GM10266 (cell line): ENCODE measurements around the gene MRPL36.

Experiments
- DNase-seq: peaks from one replicate; pipeline ENCODE4 v3.0.0; 2012; ENCODE audit errors: extremely low spot score
- TF ChIP-seq, protein P1 (sequence below): IDR thresholded peaks from 2 replicates; pipeline ENCODE4 v1.5.1; 2012; ENCODE audit warnings: mild to moderate bottlenecking, low read depth; ENCODE audit not compliant: control insufficient read depth, insufficient read depth; ENCODE audit errors: missing control alignments

Gene MRPL36

DNA sequence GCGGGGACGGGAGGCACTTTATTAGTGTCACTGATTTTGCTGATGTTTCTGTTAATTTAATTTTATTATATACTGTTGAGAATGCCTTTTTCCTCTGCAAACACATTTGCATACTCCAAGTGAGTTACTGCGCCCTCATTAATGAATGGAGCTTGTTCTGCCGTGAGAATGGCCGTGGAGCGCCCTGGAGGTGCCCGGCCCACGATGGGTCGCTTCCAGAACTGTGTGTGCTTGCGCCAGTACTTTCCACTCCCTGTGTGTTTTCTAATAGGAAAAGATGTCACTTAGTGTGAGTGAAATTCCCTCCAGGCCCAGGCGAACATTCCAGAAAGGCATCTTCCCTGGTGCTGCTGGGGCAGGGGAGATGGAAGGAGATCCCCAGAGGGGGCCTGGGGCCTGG is 31.6 kb upstream of the MRPL36 start:
- no peak for DNase-seq

DNA sequence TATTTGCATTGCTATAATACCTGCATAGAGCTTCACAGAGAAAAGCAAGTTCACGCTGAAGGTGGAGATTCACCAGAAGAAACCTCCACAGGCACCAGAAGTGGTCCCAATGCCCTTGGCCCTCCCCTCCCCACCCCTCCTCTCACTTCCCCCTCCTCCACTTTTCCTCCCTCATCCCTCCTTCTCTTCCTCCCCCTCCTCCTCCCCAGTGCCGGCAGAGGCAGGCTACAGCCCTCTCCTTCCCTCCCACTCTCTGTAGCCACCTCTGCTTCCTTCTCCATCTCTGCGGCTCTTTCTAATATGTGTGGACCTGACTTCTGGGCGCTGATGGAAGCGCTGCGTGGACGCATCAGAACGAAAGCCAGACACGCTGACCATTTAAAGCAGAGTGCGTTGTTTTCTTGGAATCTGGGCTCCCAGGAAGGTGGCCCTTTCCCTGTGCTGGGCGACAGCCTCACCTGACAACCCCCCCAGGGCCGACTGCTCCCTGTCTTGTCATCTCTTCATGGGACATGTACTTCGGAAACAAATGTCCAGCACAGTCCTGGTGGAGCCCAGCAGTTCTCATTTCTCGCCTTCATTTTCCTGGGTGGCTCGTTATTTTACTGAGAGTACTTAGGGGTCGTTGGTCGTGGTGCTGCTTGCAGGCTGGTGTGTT is 31.1 kb upstream of the MRPL36 start:
- DNase-seq = no peak

More for the DNA sequence above, 31.6 kb upstream of the MRPL36 start:
- TF ChIP-seq, protein P1, sequence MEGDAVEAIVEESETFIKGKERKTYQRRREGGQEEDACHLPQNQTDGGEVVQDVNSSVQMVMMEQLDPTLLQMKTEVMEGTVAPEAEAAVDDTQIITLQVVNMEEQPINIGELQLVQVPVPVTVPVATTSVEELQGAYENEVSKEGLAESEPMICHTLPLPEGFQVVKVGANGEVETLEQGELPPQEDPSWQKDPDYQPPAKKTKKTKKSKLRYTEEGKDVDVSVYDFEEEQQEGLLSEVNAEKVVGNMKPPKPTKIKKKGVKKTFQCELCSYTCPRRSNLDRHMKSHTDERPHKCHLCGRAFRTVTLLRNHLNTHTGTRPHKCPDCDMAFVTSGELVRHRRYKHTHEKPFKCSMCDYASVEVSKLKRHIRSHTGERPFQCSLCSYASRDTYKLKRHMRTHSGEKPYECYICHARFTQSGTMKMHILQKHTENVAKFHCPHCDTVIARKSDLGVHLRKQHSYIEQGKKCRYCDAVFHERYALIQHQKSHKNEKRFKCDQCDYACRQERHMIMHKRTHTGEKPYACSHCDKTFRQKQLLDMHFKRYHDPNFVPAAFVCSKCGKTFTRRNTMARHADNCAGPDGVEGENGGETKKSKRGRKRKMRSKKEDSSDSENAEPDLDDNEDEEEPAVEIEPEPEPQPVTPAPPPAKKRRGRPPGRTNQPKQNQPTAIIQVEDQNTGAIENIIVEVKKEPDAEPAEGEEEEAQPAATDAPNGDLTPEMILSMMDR = no peak

DNA sequence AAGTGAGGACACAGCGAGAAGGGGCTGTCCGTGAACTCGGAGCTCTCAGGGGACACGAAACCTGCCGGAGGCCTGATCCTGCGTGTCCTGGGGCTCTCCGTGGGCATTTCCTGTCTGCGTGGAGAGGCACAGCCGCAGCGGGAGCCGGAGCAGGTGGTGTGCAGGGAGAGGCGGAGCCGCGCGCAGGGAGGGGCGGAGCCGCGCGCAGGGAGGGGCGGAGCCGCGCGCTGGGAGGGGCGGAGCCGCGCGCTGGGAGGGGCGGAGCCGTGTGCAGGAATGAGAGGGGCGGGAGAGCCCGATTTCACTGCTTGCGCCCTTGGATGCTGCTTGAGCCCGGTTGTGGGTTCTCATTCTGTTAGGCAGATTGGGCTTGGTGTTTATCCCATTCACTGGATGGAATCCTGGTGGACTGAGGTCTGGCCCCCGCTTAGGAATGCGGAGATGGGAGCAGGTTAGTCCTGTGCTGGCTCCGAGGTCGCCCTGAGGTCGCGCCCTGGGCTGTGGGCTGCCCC is 28.3 kb upstream of the MRPL36 start:
- TF ChIP-seq, protein P1 = no peak
- DNase-seq = no peak

More for the DNA sequence above, 31.1 kb upstream of the MRPL36 start:
- TF ChIP-seq, protein P1 = no peak

DNA sequence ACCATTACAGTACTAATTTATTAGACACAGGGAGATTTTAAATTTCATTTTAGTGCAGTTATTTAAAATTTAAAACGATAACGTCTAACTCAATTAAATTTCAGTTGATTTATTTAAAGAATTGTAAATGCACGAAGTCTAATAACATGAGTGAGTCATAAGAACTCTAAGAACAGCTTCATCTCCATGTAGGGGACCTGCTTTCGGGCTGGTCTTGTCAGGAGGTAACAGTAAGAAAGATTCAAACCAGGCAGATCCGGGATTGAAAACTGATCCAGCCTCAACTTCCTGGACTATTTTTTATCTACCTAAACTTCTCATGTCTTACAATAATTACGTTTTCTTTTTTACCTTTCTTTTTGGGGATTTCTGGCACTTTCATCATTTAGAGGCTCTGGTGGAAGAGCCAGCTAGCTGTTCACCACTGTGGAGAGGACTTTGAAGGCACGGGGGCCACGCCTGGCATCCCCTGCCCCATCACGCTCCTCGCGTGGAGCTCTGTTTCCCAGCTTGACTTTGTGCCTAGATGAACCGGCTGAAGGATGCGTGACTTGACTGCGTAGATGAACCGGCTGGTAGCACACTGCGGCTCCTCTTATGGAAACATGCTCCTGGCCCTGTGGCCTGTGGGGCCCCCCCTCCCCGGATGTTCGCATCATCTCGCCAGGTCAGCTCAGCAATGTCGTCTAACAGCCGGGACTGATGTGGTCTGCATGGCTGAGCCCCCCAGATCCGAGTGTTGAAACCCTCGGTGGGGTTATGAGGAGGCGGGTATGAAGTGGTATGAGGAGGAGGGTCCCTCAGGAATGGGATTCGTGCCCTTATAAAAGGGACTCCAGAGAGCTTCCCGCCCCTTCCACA is 27.6 kb upstream of the MRPL36 start:
- TF ChIP-seq, protein P1 = no peak
- no peak for DNase-seq

DNA sequence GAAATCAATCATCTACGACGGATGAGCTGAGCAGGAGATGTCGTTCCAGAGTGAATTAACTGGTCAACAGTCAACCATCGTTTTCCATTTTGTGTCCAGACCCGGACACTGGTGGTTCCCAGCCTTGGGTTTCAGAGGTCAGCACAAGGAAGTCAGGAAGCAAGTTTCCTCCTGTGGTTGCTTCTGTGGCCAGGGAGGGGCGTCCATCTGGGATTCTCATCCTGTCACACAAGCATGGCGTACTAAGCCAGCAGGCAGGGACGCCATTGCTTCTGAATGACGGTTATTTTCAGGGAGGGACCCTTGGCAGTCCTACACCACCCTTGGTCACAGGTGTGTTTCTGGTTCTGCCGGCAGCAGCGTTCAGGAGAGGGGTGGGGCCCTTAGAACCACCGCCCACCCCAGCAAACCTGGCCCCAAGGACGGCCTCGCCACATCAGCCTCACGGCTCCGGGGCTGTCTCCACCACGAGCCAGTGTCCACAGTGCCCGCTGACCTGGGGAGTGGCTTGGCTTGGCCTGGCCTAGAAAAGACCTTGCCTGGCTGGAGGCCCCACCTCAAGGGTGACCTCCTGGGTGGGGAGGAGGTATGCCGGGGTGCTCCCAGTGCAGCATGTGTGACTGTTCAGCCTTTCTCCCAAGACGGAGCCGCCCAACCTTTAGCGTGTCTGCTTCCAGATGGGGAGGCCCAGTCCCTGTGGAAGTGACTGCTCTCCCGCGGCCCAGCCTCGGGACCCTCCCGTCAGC is 26.8 kb upstream of the MRPL36 start:
- no peak for DNase-seq
- TF ChIP-seq, protein P1 = no peak

DNA sequence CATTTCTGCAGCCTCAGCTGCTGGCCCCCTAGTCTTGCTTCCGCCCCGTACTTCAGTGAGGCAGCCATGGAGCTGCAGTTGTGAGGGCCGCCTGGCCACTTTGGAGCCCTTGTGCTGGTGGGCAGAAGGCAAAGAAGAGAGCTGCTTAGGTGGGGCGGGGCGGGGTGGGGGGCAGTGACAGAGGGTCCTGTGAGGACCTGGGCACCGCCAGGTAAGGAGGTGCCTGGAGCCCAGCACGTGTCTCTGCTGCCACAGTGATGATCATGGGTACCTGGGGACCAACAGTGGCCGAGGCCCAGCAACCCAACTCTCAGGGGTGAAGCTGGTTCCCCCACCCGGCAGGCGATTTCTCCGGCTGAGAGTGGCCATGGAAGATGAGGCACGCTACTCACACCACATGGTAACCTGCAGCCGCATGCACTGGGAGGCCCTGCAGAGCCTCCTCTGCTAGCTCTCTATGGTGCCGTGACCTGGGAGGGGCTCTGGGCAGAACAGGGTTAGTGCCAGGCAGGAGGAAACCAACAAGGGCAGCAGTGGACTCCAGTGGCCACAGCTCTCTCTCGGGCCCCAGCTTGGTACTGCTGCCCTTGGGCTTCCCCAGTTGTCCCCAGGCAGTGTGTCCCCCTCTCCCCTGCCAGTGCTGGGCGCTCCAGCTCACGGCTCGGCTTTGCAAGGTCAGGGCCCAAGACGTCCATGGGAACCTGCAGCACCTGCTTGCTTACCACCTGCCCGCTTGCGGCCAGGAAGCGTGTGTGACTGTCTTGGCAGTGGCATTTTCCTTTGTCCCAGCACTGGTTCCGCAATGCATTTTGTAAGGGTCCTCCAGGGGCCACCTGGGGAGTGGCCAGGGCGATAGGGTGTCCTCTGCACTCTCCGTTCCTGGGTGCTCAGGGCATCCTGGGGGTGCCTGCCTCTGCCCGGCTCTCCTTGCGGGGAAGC is 25.5 kb upstream of the MRPL36 start:
- no peak for DNase-seq
- TF ChIP-seq, protein P1 = no peak
